ENCODE measurements around the gene ORAI1. TPM values are rescaled to one million over a fixed set of nuclear protein-coding genes. Genes with fewer than 3 reads are reported as not detected.
"Not testable (repeated sequence)": the region's sequence is repeated elsewhere in the genome, so short reads cannot be mapped to it uniquely, and the experiment has no call there.

ORAI1 gene
- total and polyA plus RNA-seq, 2 donors (not counting 3 experiments of a cell fraction or from before 2014, with no cell fraction given): 30.5 to 65.4 TPM

DNA sequence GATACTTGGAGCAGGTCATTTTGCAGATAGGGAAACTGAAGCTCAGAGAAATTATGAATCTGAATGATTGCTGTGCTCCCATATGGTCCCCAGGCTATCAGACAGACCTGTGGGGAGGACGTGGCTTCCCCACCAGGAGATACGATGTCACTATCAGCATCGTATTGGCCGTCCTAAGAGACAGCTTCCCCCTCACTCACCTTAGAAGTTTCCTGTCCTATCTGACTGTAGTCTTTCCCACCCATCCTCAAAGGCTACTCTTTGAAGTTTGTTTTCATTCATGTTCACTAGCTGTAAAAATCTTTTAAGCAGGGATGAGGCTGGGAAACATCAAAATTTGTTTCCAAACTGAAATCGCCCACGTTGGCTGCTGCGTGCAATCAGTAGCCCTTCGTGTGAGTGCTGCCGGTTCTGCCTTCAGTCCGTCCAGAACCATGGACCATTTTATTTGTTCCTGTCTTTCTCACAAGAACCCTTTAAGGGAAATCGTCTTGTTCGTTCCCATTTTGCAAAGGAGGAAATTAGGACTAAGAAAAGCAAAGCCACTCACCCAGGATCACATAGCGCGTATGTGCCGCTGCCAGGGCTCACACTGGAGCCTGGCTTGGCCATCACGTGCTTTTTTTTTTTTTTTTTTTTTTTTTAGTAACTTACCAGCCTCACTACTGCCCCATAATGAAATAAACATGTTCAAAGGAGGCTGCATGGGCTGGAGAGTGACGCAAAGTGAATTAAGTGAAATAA, 44.5 kb upstream of the ORAI1 start:
- Histone ChIP-seq H3K79me2 (ENCODE audit: control insufficient read depth, insufficient read depth, low read length) (no peaks in the 10 kb centered on the region), H3K27ac (ENCODE audit: insufficient read depth, low read depth, low read length) (peak overlapping the region; percentile 49), H3K9me1 (replicated peaks; ENCODE audit: control insufficient read depth, extremely low read depth, insufficient read depth, low read length) (no peaks in the 10 kb centered on the region), H3K4me3 (replicated peaks in 1 of 3; ENCODE audit: insufficient read depth in 1 of 3, low read depth in 1 of 3, low read length in 3 of 3) (no peak overlapping the region), H3K4me1 (ENCODE audit: control insufficient read depth, extremely low read depth, insufficient read depth, low read length) (peaks cover 33% of the 10 kb centered on the region), H3K9me3 (replicated peaks; ENCODE audit: control insufficient read depth, insufficient read depth, low read length) (no peaks in the 10 kb centered on the region), H3K27me3 (ENCODE audit: control insufficient read depth in 2 of 2, insufficient read depth in 2 of 2, low read length in 2 of 2) (no peaks in the 10 kb centered on the region), H3K9ac (replicated peaks; ENCODE audit: extremely low read depth, insufficient read depth, low read length) (peak overlapping the region; percentile 25), H4K20me1 (replicated peaks; ENCODE audit: control insufficient read depth, extremely low read depth, insufficient read depth, low read length) (no peaks in the 10 kb centered on the region), H2AFZ (ENCODE audit: low read depth, low read length) (peak overlapping the region; percentile 9), H3K4me2 (ENCODE audit: insufficient read depth, low read length) (peak overlapping the region; percentile 82), H3K36me3 (ENCODE audit: control insufficient read depth in 2 of 2, extremely low read depth in 1 of 2, insufficient read depth in 2 of 2, low read length in 2 of 2) (no peaks in the 10 kb centered on the region)
- CTCF ChIA-PET: interaction anchor here (4.1 to 5.7 kb wide), 2 partner anchors 29 to 87 kb away, joined by 30 to 38 read pairs; partner anchors contain the start of gene MORN3
- POLR2A ChIA-PET: no interaction called here
- intact Hi-C loops (cut with micrococcal nuclease): loop anchor here (1.0 to 5.0 kb wide), 3 partner anchors 29 to 210 kb away; partner anchors contain the start of gene RHOF
- no peak for TF ChIP-seq EZH2 (IDR thresholded peaks at IDR 0.05; ENCODE audit: borderline replicate concordance, low read depth, low read length, severe bottlenecking)
- peak; percentile 21 for DNase-seq (ENCODE audit: low read depth, low spot score)
- no peak for FAIRE-seq
- dilution Hi-C loops (cut with MboI; ENCODE audit: extremely low pct_ligation_motif_present, low sequenced_read_pairs): no loop called here
- no TSS peak for BruUV-seq (replicated peaks)

GRCh38 chr12:121582583-121583333, 43.6 kb upstream of the ORAI1 start:
- intact Hi-C loops (cut with micrococcal nuclease) (loop anchor here (1.0 to 5.0 kb wide), 2 partner anchors 42 to 210 kb away; partner anchors contain the start of gene RHOF), dilution Hi-C loops (cut with MboI; ENCODE audit: extremely low pct_ligation_motif_present, low sequenced_read_pairs) (no loop called here)
- TF ChIP-seq JUN (IDR thresholded peaks at IDR 0.05; ENCODE audit: borderline replicate concordance, insufficient read depth, insufficient read length, low read depth) (peak; percentile 41), GATA2 (IDR thresholded peaks at IDR 0.05; ENCODE audit: insufficient read depth, insufficient read length, low read depth, low read length) (peak; percentile 47), EZH2 (IDR thresholded peaks at IDR 0.05; ENCODE audit: borderline replicate concordance, low read depth, low read length, severe bottlenecking) (no peak), FOS (IDR thresholded peaks at IDR 0.05; ENCODE audit: borderline replicate concordance, insufficient read depth, low read length) (peak; percentile 44), POLR2AphosphoS5 (IDR thresholded peaks at IDR 0.05; ENCODE audit: insufficient read depth, low read depth, low read length) (peak; percentile 39)
- BruUV-seq (replicated peaks): no TSS peak
- no peak overlapping the region for H2AFZ ChIP-seq (ENCODE audit: low read depth, low read length)
- CTCF ChIA-PET: interaction anchor here (0.8 to 5.7 kb wide), 4 partner anchors 20 to 86 kb away, joined by 3 to 38 read pairs (median 10); no protein-coding TSS in a partner anchor
- H3K4me1 ChIP-seq (ENCODE audit: control insufficient read depth, extremely low read depth, insufficient read depth, low read length): peaks cover 33% of the 10 kb centered on the region
- H4K20me1 ChIP-seq (replicated peaks; ENCODE audit: control insufficient read depth, extremely low read depth, insufficient read depth, low read length): no peaks in the 10 kb centered on the region
- peak; percentile 62 for DNase-seq (ENCODE audit: low read depth, low spot score)
- H3K9me1 ChIP-seq (replicated peaks; ENCODE audit: control insufficient read depth, extremely low read depth, insufficient read depth, low read length): no peaks in the 10 kb centered on the region
- peak; percentile 77 for FAIRE-seq
- H3K36me3 ChIP-seq (ENCODE audit: control insufficient read depth in 2 of 2, extremely low read depth in 1 of 2, insufficient read depth in 2 of 2, low read length in 2 of 2): no peaks in the 10 kb centered on the region
- POLR2A ChIA-PET: no interaction called here
- no peaks in the 10 kb centered on the region for H3K27me3 ChIP-seq (ENCODE audit: control insufficient read depth in 2 of 2, insufficient read depth in 2 of 2, low read length in 2 of 2)
- H3K79me2 ChIP-seq (ENCODE audit: control insufficient read depth, insufficient read depth, low read length): no peaks in the 10 kb centered on the region
- peak overlapping the region; percentile 49 for H3K27ac ChIP-seq (ENCODE audit: insufficient read depth, low read depth, low read length)
- no peak overlapping the region for H3K4me3 ChIP-seq (replicated peaks in 1 of 3; ENCODE audit: insufficient read depth in 1 of 3, low read depth in 1 of 3, low read length in 3 of 3)
- peak overlapping the region; percentile 82 for H3K4me2 ChIP-seq (ENCODE audit: insufficient read depth, low read length)
- peak overlapping the region; percentile 25 for H3K9ac ChIP-seq (replicated peaks; ENCODE audit: extremely low read depth, insufficient read depth, low read length)
- no peaks in the 10 kb centered on the region for H3K9me3 ChIP-seq (replicated peaks; ENCODE audit: control insufficient read depth, insufficient read depth, low read length)

- CTCF ChIA-PET: interaction anchor here (0.8 to 5.7 kb wide), 4 partner anchors 20 to 85 kb away, joined by 3 to 38 read pairs (median 10); no protein-coding TSS in a partner anchor
- peaks cover 31% of the 10 kb centered on the region for H3K4me1 ChIP-seq (ENCODE audit: control insufficient read depth, extremely low read depth, insufficient read depth, low read length)
- dilution Hi-C loops (cut with MboI; ENCODE audit: extremely low pct_ligation_motif_present, low sequenced_read_pairs); H3K9me1 ChIP-seq (replicated peaks; ENCODE audit: control insufficient read depth, extremely low read depth, insufficient read depth, low read length); H3K9ac ChIP-seq (replicated peaks; ENCODE audit: extremely low read depth, insufficient read depth, low read length); H3K9me3 ChIP-seq (replicated peaks; ENCODE audit: control insufficient read depth, insufficient read depth, low read length); H3K36me3 ChIP-seq (ENCODE audit: control insufficient read depth in 2 of 2, extremely low read depth in 1 of 2, insufficient read depth in 2 of 2, low read length in 2 of 2); FAIRE-seq; H3K27me3 ChIP-seq (ENCODE audit: control insufficient read depth in 2 of 2, insufficient read depth in 2 of 2, low read length in 2 of 2); POLR2A ChIA-PET; H2AFZ ChIP-seq (ENCODE audit: low read depth, low read length); BruUV-seq (replicated peaks); H3K27ac ChIP-seq (ENCODE audit: insufficient read depth, low read depth, low read length); H3K4me3 ChIP-seq (replicated peaks in 1 of 3; ENCODE audit: insufficient read depth in 1 of 3, low read depth in 1 of 3, low read length in 3 of 3); H3K4me2 ChIP-seq (ENCODE audit: insufficient read depth, low read length); H3K79me2 ChIP-seq (ENCODE audit: control insufficient read depth, insufficient read depth, low read length); H4K20me1 ChIP-seq (replicated peaks; ENCODE audit: control insufficient read depth, extremely low read depth, insufficient read depth, low read length); DNase-seq (ENCODE audit: low read depth, low spot score): not testable (repeated sequence)
- intact Hi-C loops (cut with micrococcal nuclease): loop anchor here (5.0 kb wide), 1 partner anchor 209 kb away; the partner anchor contains the start of gene RHOF
Measured at GRCh38 chr12:121583334-121583661, 43.0 kb upstream of the ORAI1 start.
